ENCODE measurements around the gene MAN2A1.
"Not testable (repeated sequence)": the region's sequence is repeated elsewhere in the genome, so short reads cannot be mapped to it uniquely, and the experiment has no call there.

MAN2A1 gene

GRCh38 chr5:109826426-109826825 is 136.7 kb downstream of the MAN2A1 start:
- no peak for DNase-seq (ENCODE audit: low read depth)

- no peak for DNase-seq (ENCODE audit: low read depth)
These were observed 139.6 kb downstream of the MAN2A1 start for GRCh38 chr5:109829331-109829730.

GRCh38 chr5:109830955-109831502 is 141.3 kb downstream of the MAN2A1 start:
- no peak for DNase-seq (ENCODE audit: low read depth)

GRCh38 chr5:109832207-109833188 is 142.8 kb downstream of the MAN2A1 start:
- not testable (repeated sequence) for DNase-seq (ENCODE audit: low read depth)

- no peak for DNase-seq (ENCODE audit: low read depth)
These were observed 144.2 kb downstream of the MAN2A1 start for GRCh38 chr5:109833946-109834345.

- DNase-seq (ENCODE audit: low read depth): no peak
These were observed 146.6 kb downstream of the MAN2A1 start for GRCh38 chr5:109836280-109836679.

GRCh38 chr5:109837231-109837861 is 147.6 kb downstream of the MAN2A1 start:
- DNase-seq (ENCODE audit: low read depth): no peak

GRCh38 chr5:109838157-109838556 is 148.4 kb downstream of the MAN2A1 start:
- DNase-seq (ENCODE audit: low read depth): no peak

GRCh38 chr5:109844148-109844547 is 154.4 kb downstream of the MAN2A1 start:
- no peak for DNase-seq (ENCODE audit: low read depth)

- DNase-seq (ENCODE audit: low read depth): no peak
These were observed 155.0 kb downstream of the MAN2A1 start for GRCh38 chr5:109844695-109845094.

GRCh38 chr5:109848130-109848529 is 158.4 kb downstream of the MAN2A1 start:
- DNase-seq (ENCODE audit: low read depth): no peak

GRCh38 chr5:109849478-109850088 is 159.9 kb downstream of the MAN2A1 start:
- DNase-seq (ENCODE audit: low read depth): no peak

- no peak for DNase-seq (ENCODE audit: low read depth)
These were observed 162.8 kb downstream of the MAN2A1 start for GRCh38 chr5:109852371-109853155.

GRCh38 chr5:109853377-109853776 is 163.7 kb downstream of the MAN2A1 start:
- no peak for DNase-seq (ENCODE audit: low read depth)

- no peak for DNase-seq (ENCODE audit: low read depth)
These were observed 165.3 kb downstream of the MAN2A1 start for GRCh38 chr5:109855056-109855455.

- no peak for DNase-seq (ENCODE audit: low read depth)
These were observed 167.8 kb downstream of the MAN2A1 start for GRCh38 chr5:109857405-109858031.

- no peak for DNase-seq (ENCODE audit: low read depth)
These were observed 169.8 kb downstream of the MAN2A1 start for GRCh38 chr5:109859537-109859936.

- no peak for DNase-seq (ENCODE audit: low read depth)
These were observed 172.6 kb downstream of the MAN2A1 start for GRCh38 chr5:109862301-109862700.

- no peak for DNase-seq (ENCODE audit: low read depth)
These were observed 174.0 kb downstream of the MAN2A1 start for GRCh38 chr5:109863752-109864151.

GRCh38 chr5:109865637-109866036 is 175.9 kb downstream of the MAN2A1 start:
- peak; percentile 80 for DNase-seq (ENCODE audit: low read depth)

- DNase-seq (ENCODE audit: low read depth): no peak
These were observed 176.3 kb downstream of the MAN2A1 start for GRCh38 chr5:109866051-109866450.
